Epithelial cell of esophagus (primary cell): Measurements from ENCODE around the gene HDAC4.

Experiments used
- DNase-seq: peaks from one replicate; pipeline ENCODE4 v3.0.0; 2010; ENCODE audit warnings: low read depth
- H3K4me3 ChIP-seq: 2 replicates; pipeline ENCODE4 v1.5.1; 2011; ENCODE audit warnings: mild to moderate bottlenecking, low read length, control low read depth
- CTCF ChIP-seq: IDR thresholded peaks from 2 replicates; pipeline ENCODE4 v1.5.1; 2011; ENCODE audit warnings: low read depth, mild to moderate bottlenecking, low read length, control low read depth, inconsistent platforms; ENCODE audit not compliant: insufficient read depth; ENCODE audit errors: missing control alignments

Gene HDAC4

DNA sequence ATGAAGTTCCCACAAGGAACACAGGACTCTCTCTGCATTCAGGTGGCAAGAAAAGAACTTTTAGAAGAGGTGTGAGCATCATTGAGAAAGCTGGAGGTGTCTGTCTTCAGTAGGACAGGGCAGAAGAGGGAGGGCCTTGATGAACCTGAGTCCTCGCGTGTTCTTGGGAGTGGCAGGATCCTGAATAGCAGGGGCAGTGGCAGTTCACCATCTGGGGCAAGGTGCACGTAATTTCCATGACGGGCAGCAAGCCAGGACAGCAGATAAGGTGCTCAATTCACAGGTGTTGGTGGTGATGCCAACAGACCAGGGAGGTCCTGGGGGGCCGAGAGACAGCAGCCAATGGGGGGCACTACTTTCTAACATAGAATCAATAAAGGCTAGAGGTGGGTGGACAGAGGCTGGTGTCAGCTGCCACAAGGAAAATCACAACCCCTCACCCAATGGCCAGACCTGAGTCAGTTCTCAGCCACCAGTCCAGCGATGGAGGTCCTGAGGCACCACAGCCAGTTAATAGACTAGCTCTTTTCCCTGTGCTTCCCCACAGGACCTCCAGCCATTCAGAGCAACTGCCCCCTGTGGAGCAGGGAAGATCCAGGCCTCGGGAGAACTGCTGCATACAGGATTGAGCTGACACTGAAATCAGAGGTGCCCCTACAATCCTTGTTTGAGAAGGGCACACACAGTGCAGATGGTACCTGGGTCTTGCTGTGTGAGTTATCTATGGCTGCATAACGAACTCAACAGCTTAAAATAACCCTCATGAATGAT is 10.9 kb upstream of the HDAC4 start:
- no peak overlapping the region for H3K4me3 ChIP-seq
- DNase-seq, result no peak
- TF ChIP-seq CTCF, result no peak

- TF ChIP-seq CTCF, result no peak
- no peak overlapping the region for H3K4me3 ChIP-seq
- no peak for DNase-seq
Observed at GRCh38 chr2:239411117-239411516, 10.3 kb upstream of the HDAC4 start.

GRCh38 chr2:239409976-239410375 is 9.2 kb upstream of the HDAC4 start:
- TF ChIP-seq CTCF, result no peak
- H3K4me3 ChIP-seq, result no peak overlapping the region
- DNase-seq, result no peak

DNA sequence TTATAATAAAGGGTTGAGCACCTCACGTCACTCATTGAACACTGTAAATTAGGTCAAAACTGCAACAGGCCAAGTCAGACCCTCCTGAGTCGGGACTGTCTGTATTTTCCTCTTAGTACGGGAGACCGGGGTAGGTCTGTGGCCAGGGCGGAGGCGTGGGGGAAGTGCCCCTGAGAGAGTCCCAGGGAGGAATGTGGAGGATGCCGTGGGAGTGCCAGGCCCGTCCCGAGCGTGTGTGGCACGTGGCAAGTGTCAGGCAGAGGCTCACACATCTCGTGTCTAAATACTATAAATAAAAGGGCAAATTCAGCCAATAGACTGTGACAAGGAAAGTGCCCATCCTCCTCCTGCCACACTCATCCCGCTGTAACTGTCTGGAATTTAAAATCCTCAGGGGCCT is 6.3 kb upstream of the HDAC4 start:
- TF ChIP-seq CTCF, result no peak
- no peak for DNase-seq
- H3K4me3 ChIP-seq, result no peak overlapping the region

- TF ChIP-seq CTCF, result no peak
- no peak for DNase-seq
- H3K4me3 ChIP-seq, result no peak overlapping the region
Observed at GRCh38 chr2:239406316-239406995, 5.6 kb upstream of the HDAC4 start.

DNA sequence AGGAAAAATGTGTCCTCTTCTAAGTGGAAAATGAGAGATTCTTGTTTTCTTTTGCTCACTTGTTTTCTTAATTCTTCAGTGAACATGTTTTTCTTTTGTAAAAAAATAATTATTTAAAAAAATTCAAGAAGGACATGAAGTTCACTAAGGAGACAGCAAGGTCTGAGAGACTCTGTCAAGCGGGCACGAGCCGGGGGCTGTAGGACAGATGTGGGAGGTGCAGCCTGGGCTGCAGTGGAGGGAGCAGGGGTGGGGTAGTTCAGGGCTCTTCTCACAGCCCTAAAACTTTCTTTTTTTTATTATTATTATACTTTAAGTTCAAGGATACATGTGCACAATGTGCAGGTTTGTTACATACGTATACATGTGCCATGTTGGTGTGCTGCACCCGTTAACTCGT is 4.3 kb upstream of the HDAC4 start:
- DNase-seq, result no peak
- TF ChIP-seq CTCF, result no peak
- H3K4me3 ChIP-seq, result no peak overlapping the region
